DOHH2 (cell line): Measurements from ENCODE around the gene CDKAL1.

Source experiments
- CTCF ChIP-seq: fragments of 200-600 bp; sonication (generic); IDR thresholded peaks from one replicate; pipeline ENCODE4 v1.5.1; 2014; ENCODE audit warnings: antibody characterized with exemption, mild to moderate bottlenecking, low read depth, low read length; ENCODE audit not compliant: poor library complexity, severe bottlenecking
- EZH2phosphoT487 ChIP-seq: fragments of 200-600 bp; sonication (generic); IDR thresholded peaks from 2 replicates; pipeline ENCODE4 v1.6.1; 2017; ENCODE audit warnings: borderline replicate concordance, mild to moderate bottlenecking, antibody characterized with exemption, low read length, moderate library complexity, mixed read lengths

DNA sequence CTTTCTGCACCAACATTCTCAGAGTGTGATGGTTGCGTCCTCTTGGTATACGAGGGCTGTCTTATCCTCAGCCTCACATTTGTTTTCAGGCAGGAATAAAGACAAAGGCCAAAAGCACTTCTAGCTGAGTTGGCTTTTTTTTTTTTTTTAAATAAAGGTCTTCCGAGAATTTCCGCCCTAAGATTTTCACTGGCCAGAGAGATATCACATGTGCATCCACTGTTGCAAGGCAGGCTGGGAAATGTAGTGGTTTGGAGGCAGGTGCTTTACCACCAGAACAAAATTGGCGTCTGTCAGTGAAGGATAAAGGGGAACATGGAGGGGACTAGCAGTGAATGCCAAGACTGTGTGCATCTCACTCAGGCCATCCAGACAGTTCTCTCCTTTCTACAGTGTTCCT lies 724.4 kb downstream of the CDKAL1 start:
- TF ChIP-seq CTCF (no peak), EZH2phosphoT487 (no peak)
